Hair follicular keratinocyte (primary cell): ENCODE measurements around the gene MAP9. TPM values are rescaled to one million over a fixed set of nuclear protein-coding genes. Genes with fewer than 3 reads are reported as not detected.

Experiments used
- total RNA-seq: library from RNA; depleted of rRNA; stranded (reverse); fragments of >200 nt; gene quantifications from 2 replicates; pipeline ENCODE4 v1.2.3, GENCODE V29; 2015

Gene MAP9
- total RNA-seq = 9.7 and 9.8 TPM in 2 replicates

DNA sequence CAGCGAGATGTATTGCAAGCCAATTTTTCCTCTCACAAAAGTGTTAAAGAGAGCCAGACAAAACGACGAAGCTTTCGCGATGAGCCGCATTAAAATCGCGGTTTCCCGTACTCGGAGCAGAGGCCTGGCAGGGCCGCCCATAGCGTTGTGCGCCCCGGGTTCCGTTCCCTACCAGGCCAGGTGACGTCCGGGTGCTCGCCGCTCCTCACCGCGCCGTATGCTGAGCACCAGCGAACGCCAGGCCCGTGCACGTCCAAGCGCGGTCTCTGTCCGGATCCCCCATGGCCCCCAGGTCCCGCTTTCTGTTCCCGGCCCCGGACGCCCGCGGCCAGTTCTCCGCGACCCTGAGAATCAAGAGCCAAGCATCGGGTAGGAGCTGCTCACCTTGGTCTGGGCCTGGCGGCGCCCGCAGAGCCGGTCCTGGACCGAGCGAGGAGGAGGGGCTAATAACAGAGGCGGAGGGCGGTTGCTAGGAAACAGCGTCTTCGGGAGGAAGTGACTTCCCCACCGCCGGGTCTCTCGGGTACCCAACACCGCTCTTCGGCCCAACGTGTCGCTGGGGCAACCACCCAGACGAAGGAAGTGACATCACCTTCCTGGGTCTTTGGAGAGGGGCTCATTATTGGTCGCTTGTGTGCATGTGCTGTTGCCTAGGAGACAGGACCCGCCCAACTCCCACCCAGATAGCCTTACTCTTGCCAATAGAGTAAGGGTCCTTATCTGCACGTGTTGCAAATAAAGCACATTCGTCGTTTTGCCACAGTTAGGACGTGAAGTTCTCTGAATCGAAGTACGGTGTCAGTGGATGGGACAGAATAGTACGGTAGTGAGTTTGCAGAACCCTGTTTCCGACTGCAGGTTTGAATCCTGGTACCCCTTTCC lies at the start of gene MAP9:
Gene MAP9 (minus strand): TSS at position 579 of the 882 bp plus-strand sequence. CDS start 1,115 bp downstream, outside the sequence.

Other genes with a start within 250 kb of the MAP9 start
- not detected in 2 replicates for gene NPY2R, start 168.3 kb downstream of the MAP9 start, total RNA-seq